OCI-LY7 (cell line): ENCODE data around the gene OCLN.

Experiments
- CTCF ChIP-seq: fragments of 200-600 bp; sonication (generic); conservative IDR thresholded peaks from 2 replicates; pipeline ENCODE4 v1.5.1; 2014; ENCODE audit warnings: mild to moderate bottlenecking, antibody characterized with exemption, low read length, moderate library complexity, mixed read lengths
- EZH2phosphoT487 ChIP-seq: fragments of 200-600 bp; sonication (generic); IDR thresholded peaks from 2 replicates; pipeline ENCODE4 v1.6.1; 2018; ENCODE audit warnings: low read depth, borderline replicate concordance, mild to moderate bottlenecking, mixed run types, antibody characterized with exemption, low read length, moderate library complexity, mixed read lengths

- TF ChIP-seq CTCF: no peak
- no peak for TF ChIP-seq EZH2phosphoT487
Observed at GRCh38 chr5:69522035-69522434, 29.4 kb downstream of the OCLN start.
